Activated CD8-positive, alpha-beta T cell treated with anti-CD3 and anti-CD28 coated beads for 36 hours (primary cell): ENCODE data around the gene NHSL1. TPM values are rescaled to one million over a fixed set of nuclear protein-coding genes. Genes with fewer than 3 reads are reported as not detected.

Experiments used
- ATAC-seq: fragments of 200-7000 bp; cut with Tn5 transposase; one replicate; pipeline ENCODE4 v1.10.0; 2021; ENCODE audit warnings: mild to moderate bottlenecking, moderate library complexity
- CTCF ChIA-PET: fragments of 350-600 bp; sonication (Branson Sonifier 250); formaldehyde crosslinking; loops from one replicate; lab custom pipeline; 2021; ENCODE audit warnings: antibody characterized with exemption; lab: Charles Lee
- POLR2A ChIA-PET: fragments of 350-600 bp; sonication (Branson Sonifier 250); formaldehyde crosslinking; loops from one replicate; lab custom pipeline; 2021; ENCODE audit warnings: antibody characterized with exemption; lab: Charles Lee
- DNase-seq: peaks from one replicate; pipeline ENCODE4 v3.0.0-alpha.2; 2020
- H3K27ac Mint-ChIP-seq: one replicate; pipeline ENCODE4 v1.8.0; 2021; ENCODE audit warnings: mild to moderate bottlenecking, mixed read lengths
- H3K27me3 Mint-ChIP-seq: one replicate; pipeline ENCODE4 v1.8.0; 2021; ENCODE audit warnings: mixed read lengths
- H3K36me3 Mint-ChIP-seq: one replicate; pipeline ENCODE4 v1.8.0; 2021; ENCODE audit warnings: low read depth, mixed read lengths
- H3K4me1 Mint-ChIP-seq: one replicate; pipeline ENCODE4 v1.8.0; 2021; ENCODE audit warnings: low read depth, mixed read lengths
- H3K4me3 Mint-ChIP-seq: one replicate; pipeline ENCODE4 v1.8.0; 2021; ENCODE audit warnings: mild to moderate bottlenecking, moderate library complexity, mixed read lengths
- H3K9me3 Mint-ChIP-seq: one replicate; pipeline ENCODE4 v1.8.0; 2021; ENCODE audit warnings: mixed read lengths
- CTCF ChIP-seq: fragments of 200-600 bp; IDR thresholded peaks from one replicate; pipeline ENCODE4 v1.8.0; 2022; ENCODE audit warnings: antibody characterized with exemption, mild to moderate bottlenecking
- intact Hi-C: fragments of 100-400 bp; cut with micrococcal nuclease; formaldehyde crosslinking; loops from one replicate; pipeline ENCODE4 v1.10.0; 2022
- total RNA-seq, 2 experiments: library from RNA; stranded (reverse); gene quantifications; one replicate each; pipeline ENCODE4 v1.2.3, GENCODE V29; 2021

NHSL1 gene
- total RNA-seq, 2 experiments from 2014 or later: 0.18 to 0.49 TPM

GRCh38 chr6:138486249-138487101 is 12.8 kb downstream of the NHSL1 start:
- Mint-ChIP-seq H3K36me3 (no peaks in the 10 kb centered on the region), H3K9me3 (no peaks in the 10 kb centered on the region), H3K27me3 (no peaks in the 10 kb centered on the region), H3K4me3 (no peak overlapping the region), H3K4me1 (peaks cover 5% of the 10 kb centered on the region), H3K27ac (no peak overlapping the region)
- POLR2A ChIA-PET: no interaction called here
- CTCF ChIA-PET: interaction anchor here (1.4 kb wide), 1 partner anchor 23 kb away, joined by 6 read pairs; no protein-coding TSS in a partner anchor
- DNase-seq (no peak), ATAC-seq (no peak)
- no peak for TF ChIP-seq CTCF
- intact Hi-C loops: no loop called here

- CTCF ChIA-PET: no interaction called here
- H3K27ac Mint-ChIP-seq: no peak overlapping the region
Observed at GRCh38 chr6:138485586-138486248, 13.6 kb downstream of the NHSL1 start.

GRCh38 chr6:138485005-138485545 is 14.2 kb downstream of the NHSL1 start:
- DNase-seq: no peak
- ATAC-seq: no peak
- Mint-ChIP-seq H3K9me3 (no peaks in the 10 kb centered on the region), H3K27me3 (no peaks in the 10 kb centered on the region), H3K27ac (no peak overlapping the region), H3K4me1 (peaks cover 5% of the 10 kb centered on the region), H3K4me3 (no peak overlapping the region), H3K36me3 (no peaks in the 10 kb centered on the region)
- CTCF ChIA-PET: no interaction called here
- intact Hi-C loops: no loop called here
- TF ChIP-seq CTCF: no peak
- POLR2A ChIA-PET: no interaction called here

More at GRCh38 chr6:138485586-138486248, 13.6 kb downstream of the NHSL1 start:
- Mint-ChIP-seq H3K36me3 (no peaks in the 10 kb centered on the region), H3K9me3 (no peaks in the 10 kb centered on the region), H3K27me3 (no peaks in the 10 kb centered on the region), H3K4me3 (no peak overlapping the region), H3K4me1 (peaks cover 5% of the 10 kb centered on the region)
- POLR2A ChIA-PET: no interaction called here
- no peak for TF ChIP-seq CTCF
- no peak for DNase-seq
- ATAC-seq: no peak
- intact Hi-C loops: no loop called here

GRCh38 chr6:138484018-138484731 is 15.1 kb downstream of the NHSL1 start:
- intact Hi-C loops: no loop called here
- no peaks in the 10 kb centered on the region for H3K27me3 Mint-ChIP-seq
- ATAC-seq (no peak), DNase-seq (no peak)
- H3K4me3 Mint-ChIP-seq: no peak overlapping the region
- POLR2A ChIA-PET: no interaction called here
- CTCF ChIA-PET: no interaction called here
- peaks cover 5% of the 10 kb centered on the region for H3K4me1 Mint-ChIP-seq
- TF ChIP-seq CTCF: no peak
- no peak overlapping the region for H3K27ac Mint-ChIP-seq
- H3K9me3 Mint-ChIP-seq: no peaks in the 10 kb centered on the region
- no peaks in the 10 kb centered on the region for H3K36me3 Mint-ChIP-seq
